Lung (tissue), 12 donors: ENCODE results near the gene NBAS. TPM values are rescaled to one million over a fixed set of nuclear protein-coding genes. Genes with fewer than 3 reads are reported as not detected.

Experiments used
- ATAC-seq: fragments of 200-7000 bp; cut with Tn5 transposase; one replicate; pipeline ENCODE4 v1.9.1; 2020; ENCODE audit warnings: moderate number of reproducible peaks; ENCODE audit not compliant: insufficient read depth, low FRiP score
- DNase-seq, 3 donors: peaks; one replicate each; pipeline ENCODE4 v3.0.0-alpha.2; 2013 to 2017
- H3K27ac ChIP-seq, 2 donors: one replicate each; pipeline ENCODE4 v1.5.1; 2013; ENCODE audit warnings: mild to moderate bottlenecking in 2 of 2, moderate library complexity in 2 of 2, control low read depth in 1 of 2, inconsistent platforms in 1 of 2, low read depth in 1 of 2, low read length in 1 of 2
- H3K27me3 ChIP-seq, 3 donors: one replicate each; pipeline ENCODE4 v1.5.1; 2013; ENCODE audit warnings: low read length in 2 of 3; ENCODE audit not compliant: control insufficient read depth in 3 of 3, insufficient read depth in 3 of 3
- H3K36me3 ChIP-seq, 4 donors: one replicate each; pipeline ENCODE4 v1.5.1; 2013; ENCODE audit warnings: low read length in 4 of 4, mild to moderate bottlenecking in 1 of 4, moderate library complexity in 1 of 4; ENCODE audit not compliant: control insufficient read depth in 4 of 4, insufficient read depth in 4 of 4
- H3K4me1 ChIP-seq, 5 donors: one replicate each; pipeline ENCODE4 v1.5.1; 2013; ENCODE audit warnings: low read length in 5 of 5, mild to moderate bottlenecking in 2 of 5, moderate library complexity in 1 of 5; ENCODE audit not compliant: control insufficient read depth in 5 of 5, insufficient read depth in 5 of 5
- H3K4me3 ChIP-seq: one replicate; pipeline ENCODE4 v1.5.1; 2013; ENCODE audit warnings: mild to moderate bottlenecking, control low read depth, moderate library complexity
- H3K9ac ChIP-seq, 2 donors: one replicate each; pipeline ENCODE4 v1.5.1; 2013; ENCODE audit warnings: low read length in 2 of 2, control low read depth in 1 of 2; ENCODE audit not compliant: insufficient read depth in 1 of 2
- H3K9me3 ChIP-seq, 4 donors: one replicate each; pipeline ENCODE4 v1.5.1; 2013; ENCODE audit warnings: low read length in 3 of 4, mild to moderate bottlenecking in 1 of 4, moderate library complexity in 1 of 4; ENCODE audit not compliant: control insufficient read depth in 4 of 4, insufficient read depth in 3 of 4
- WGBS, 2 donors: extraction: QIAGEN DNeasy Blood & Tissue Kit; methylation state at CpG; one replicate each; pipeline ENCODE4 v1.1.7; 2013; 5-methylcytosine and 5-hydroxymethylcytosine counted together
- polyA plus RNA-seq, 2 donors: library from polyadenylated mRNA; stranded (reverse); fragments of 200-250 nt; gene quantifications; one replicate each; pipeline ENCODE4 v1.2.1, GENCODE V29; 2013
- total RNA-seq, 2 donors: library from RNA; depleted of rRNA in 1 of 2; stranded (reverse); fragments of >200 nt in 1 of 2; gene quantifications; one replicate each; pipeline ENCODE4 v1.2.1, GENCODE V29; 2014 to 2021
- TF ChIP-seq, protein P1 (sequence below): IDR thresholded peaks from 2 replicates; pipeline ENCODE4 v1.5.1; 2012; ENCODE audit warnings: mild to moderate bottlenecking; ENCODE audit errors: control extremely low read depth, extremely low read depth
- donor health status: control.
- donor health status: control.
- donor health status: Bipolar disorder and iron deficiency.
- donor health status: healthy.
- donor health status: DM: yes; HTN: yes; CAD: no.

Gene NBAS
- total and polyA plus RNA-seq, 4 donors, result 15.6 to 61.3 (median 35.4) TPM

DNA sequence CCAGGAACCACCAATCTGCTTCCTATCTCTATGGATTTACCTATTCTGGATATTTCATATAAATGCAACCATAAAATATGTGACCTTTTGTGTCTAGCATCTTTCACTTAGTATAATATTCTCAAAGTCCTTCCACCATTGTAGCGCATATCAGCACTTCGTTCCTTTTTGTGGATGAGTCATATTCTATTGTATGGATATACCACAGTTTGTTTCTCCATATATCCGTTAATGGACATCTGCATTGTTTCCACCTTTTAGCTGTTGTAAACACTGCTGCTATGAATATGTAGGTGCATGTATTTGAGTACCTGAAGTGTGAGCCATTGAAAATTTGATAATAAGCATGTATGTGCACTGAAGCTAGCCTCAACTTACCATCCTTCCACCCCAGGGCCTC, 80.1 kb downstream of the NBAS start:
- Histone ChIP-seq H3K4me1 (no peaks in the 10 kb centered on the region), H3K9ac (no peak overlapping the region), H3K36me3 (peaks cover 6 to 26% (median 20%) of the 10 kb centered on the region in 4 donors), H3K27ac (no peak overlapping the region), H3K4me3 (no peak overlapping the region), H3K27me3 (no peaks in the 10 kb centered on the region), H3K9me3 (no peaks in the 10 kb centered on the region)
- WGBS, 2 donors, result 97 to 99% methylated on average over 3 of the region's 3 CpGs
- DNase-seq (no peak), ATAC-seq (no peak)
- TF ChIP-seq, protein P1, sequence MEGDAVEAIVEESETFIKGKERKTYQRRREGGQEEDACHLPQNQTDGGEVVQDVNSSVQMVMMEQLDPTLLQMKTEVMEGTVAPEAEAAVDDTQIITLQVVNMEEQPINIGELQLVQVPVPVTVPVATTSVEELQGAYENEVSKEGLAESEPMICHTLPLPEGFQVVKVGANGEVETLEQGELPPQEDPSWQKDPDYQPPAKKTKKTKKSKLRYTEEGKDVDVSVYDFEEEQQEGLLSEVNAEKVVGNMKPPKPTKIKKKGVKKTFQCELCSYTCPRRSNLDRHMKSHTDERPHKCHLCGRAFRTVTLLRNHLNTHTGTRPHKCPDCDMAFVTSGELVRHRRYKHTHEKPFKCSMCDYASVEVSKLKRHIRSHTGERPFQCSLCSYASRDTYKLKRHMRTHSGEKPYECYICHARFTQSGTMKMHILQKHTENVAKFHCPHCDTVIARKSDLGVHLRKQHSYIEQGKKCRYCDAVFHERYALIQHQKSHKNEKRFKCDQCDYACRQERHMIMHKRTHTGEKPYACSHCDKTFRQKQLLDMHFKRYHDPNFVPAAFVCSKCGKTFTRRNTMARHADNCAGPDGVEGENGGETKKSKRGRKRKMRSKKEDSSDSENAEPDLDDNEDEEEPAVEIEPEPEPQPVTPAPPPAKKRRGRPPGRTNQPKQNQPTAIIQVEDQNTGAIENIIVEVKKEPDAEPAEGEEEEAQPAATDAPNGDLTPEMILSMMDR, result no peak

- no peak overlapping the region for H3K9ac ChIP-seq
- no peaks in the 10 kb centered on the region for H3K9me3 ChIP-seq
- H3K4me3 ChIP-seq, result no peak overlapping the region
- H3K27ac ChIP-seq, result no peak overlapping the region
- ATAC-seq, result no peak
- H3K4me1 ChIP-seq, result no peaks in the 10 kb centered on the region
- TF ChIP-seq, protein P1, result no peak
- H3K36me3 ChIP-seq, result peaks cover 7 to 22% (median 16%) of the 10 kb centered on the region in 4 donors
- H3K27me3 ChIP-seq, result no peaks in the 10 kb centered on the region
- no peak for DNase-seq
Measured at GRCh38 chr2:15480552-15480951, 80.6 kb downstream of the NBAS start.

DNA sequence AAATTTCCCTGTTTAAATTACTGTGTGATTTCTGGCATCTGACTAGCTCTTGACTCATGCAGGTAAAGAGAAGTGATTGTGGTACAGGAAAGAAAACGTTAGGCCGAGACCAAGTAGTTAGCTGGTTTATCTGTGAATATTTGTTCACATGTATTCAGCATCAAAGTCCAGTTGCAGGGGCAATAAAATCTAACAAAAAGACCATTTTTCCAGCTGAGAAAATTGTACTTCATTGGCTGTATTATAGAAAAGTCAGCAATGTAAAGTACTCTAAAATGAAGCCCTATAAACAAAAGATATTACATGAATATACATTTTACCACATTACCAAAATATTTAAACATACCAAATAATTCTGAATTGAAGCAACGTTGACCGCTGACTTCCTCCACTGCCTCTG, 88.3 kb downstream of the NBAS start:
- Histone ChIP-seq H3K9ac (no peak overlapping the region), H3K4me1 (no peaks in the 10 kb centered on the region), H3K4me3 (no peak overlapping the region), H3K9me3 (no peaks in the 10 kb centered on the region), H3K27ac (no peak overlapping the region), H3K27me3 (no peaks in the 10 kb centered on the region), H3K36me3 (peaks cover 14 to 20% (median 17%) of the 10 kb centered on the region in 4 donors)
- TF ChIP-seq, protein P1, result no peak
- ATAC-seq, result no peak
- WGBS, 2 donors, result 95 to 96% methylated on average over 4 of the region's 4 CpGs
- DNase-seq, result no peak

DNA sequence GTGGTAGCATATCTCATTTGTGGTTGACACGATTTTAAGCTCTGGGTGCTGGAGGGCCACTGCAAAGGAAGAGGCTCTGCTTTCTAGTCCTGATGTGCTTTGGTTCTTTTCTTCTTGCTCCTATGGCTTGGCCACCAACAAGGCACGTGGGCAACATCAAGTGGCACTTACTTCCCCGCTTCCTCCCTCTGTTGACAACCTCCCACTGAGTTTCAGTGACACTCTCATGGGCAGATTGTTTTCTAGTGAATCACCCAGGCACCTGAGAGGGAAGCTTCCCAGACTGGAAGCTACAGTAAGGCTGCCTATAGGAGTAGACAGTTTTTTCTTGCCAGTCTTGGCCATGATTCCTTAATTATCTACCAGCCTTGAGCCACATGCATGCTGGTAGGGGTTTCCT, 89.0 kb downstream of the NBAS start:
- Histone ChIP-seq H3K4me1 (no peaks in the 10 kb centered on the region), H3K4me3 (no peak overlapping the region), H3K9ac (no peak overlapping the region), H3K36me3 (peaks cover 15 to 20% (median 17%) of the 10 kb centered on the region in 4 donors), H3K27ac (no peak overlapping the region), H3K9me3 (no peaks in the 10 kb centered on the region), H3K27me3 (no peaks in the 10 kb centered on the region)
- ATAC-seq, result no peak
- no peak for DNase-seq
- TF ChIP-seq, protein P1, result no peak
- 82 to 83% methylated on average over 3 of the region's 3 CpGs for WGBS, 2 donors
